ENCODE measurements around the gene PSMG4.

Gene PSMG4

DNA sequence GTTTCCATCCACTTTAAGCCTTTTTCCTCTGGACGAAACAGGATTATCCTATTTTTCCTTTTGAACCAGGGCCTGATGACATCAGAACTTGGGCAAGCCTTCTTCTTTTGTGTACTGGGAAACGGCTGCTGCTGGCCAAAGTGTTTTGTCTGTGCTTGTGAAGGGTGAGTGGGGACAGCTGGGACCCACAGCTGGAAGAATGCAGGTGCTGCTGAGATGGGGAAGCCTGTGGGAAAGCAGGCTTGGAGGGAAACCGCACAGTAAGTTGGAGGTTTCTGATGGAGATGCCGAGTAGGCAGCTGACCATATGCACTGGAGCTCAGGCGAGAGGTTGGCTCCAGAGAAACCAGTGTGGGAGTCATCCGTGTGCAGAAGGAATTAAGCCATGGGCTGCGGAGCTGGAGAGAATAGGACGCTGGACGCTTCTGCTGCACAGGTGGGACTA is 8.5 kb upstream of the PSMG4 start:
- DNase-seq (ENCODE audit: extremely low read depth in 1 of 2, low read depth in 1 of 2) = no peak

DNA sequence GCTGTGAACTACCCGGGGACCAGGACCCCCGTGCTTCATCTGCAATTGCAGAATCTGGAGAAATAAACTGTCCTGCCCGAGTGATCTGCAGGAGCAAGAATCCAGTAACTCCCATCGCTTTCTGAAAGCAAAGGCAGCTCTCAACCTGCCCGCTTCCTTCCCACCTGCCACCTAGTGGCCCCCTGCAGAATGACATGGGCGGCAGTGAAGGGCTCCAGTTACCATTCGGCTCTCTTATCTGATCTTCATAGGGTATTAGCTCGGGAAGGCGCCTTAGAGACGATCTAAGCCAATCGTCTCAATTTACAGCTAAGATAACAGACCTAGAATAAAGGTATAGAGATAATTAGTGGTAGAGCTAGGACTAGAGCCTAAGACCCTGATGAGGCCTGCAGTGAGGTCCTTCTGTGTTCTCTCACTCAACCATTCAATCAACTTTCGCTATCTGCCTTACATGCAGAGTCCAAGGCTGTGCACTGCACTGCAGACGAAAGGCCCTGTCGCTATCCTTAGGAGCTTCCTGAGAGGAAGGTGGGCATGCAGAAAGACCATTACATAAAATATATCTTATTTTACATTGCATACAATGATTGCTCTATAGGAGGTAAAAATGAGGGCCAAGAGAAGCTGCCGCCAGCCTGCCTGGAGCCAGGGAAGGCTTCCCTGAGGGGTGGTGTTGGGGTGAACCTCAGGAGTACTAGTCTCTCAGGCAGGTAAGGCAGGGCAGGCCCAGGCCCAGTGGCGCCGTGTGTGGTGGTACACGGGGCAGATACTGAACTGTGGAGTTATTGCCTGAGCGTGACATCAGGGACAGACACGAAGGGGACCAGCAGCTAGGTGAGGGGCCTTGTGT is 7.1 kb upstream of the PSMG4 start:
- peak; percentile 48 to 69 for DNase-seq (ENCODE audit: extremely low read depth in 1 of 2, low read depth in 1 of 2)

DNA sequence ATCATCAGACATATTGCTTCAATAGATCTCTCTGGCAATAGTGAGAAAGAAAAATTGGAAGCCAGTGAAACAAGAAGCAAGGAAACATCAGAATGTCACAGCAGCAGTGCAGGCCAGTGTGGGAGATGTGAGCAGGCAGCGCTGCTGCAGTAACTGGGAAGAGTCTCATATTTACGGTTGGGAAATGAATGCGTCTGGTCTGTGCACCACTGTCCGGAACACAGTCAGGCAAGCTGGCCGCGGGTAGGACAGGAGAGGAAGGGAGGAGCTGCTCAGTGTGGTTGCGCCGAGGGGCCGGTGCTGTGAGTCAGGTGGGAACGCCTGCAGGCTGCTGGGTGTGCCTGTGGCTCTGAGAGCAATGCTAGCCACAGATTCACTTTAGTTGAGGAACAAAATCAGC is 6.4 kb upstream of the PSMG4 start:
- DNase-seq (ENCODE audit: extremely low read depth in 1 of 2, low read depth in 1 of 2) = no peak

DNA sequence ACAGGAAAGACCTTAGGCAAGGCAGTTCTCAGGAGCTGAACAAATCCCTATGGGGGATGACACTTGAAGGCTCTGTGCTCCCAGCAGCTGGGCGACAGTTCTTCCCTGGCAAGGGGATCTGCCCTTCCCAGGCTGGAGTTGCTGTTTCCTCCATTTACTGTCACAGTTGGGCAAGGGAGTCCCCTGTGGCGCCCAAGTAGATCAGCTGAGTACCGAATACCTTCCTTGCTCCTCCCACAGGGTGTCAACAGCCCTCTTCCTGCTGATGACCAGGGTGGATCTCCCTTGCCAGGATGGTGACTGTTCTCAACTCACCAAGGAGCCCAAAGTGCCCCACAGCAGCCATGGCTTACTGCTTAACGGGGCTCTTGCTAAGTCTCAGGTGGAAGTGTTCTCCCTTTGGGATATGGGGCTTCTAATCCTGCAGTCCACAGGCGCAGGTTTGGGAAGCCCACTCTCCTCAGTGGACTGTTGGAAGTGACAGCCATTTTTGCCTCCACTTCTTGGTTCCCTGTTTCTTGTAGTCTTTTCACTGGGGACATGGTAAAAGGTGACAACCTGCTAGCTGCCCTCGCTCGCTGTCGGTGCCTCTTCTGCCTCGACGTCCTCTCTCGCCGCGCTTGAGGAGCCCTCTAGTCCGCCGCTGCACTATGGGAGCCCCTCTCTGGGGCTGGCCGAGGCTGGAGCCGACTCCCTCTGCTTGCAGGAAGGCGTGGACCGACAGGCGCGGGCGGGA is 5.7 kb upstream of the PSMG4 start:
- DNase-seq (ENCODE audit: extremely low read depth in 1 of 2, low read depth in 1 of 2) = no peak

DNA sequence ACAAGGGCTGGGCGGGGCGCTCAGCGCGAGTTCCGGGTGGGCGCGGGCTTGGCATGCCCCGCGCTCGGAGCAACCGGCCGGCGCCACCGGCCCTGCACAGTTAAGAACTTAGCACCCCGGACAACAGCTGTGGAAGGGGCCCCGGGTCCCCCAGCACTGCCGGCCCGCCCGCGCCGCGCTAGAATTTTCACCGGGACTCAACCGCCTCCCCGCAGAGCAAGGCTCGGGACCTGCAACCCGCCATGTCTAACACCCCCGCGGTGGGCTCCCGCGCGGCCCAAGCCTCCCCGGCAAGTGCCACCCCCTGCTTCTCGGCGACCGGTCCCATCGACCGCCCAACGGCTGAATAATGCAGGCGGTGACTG is 5.2 kb upstream of the PSMG4 start:
- no peak for DNase-seq (ENCODE audit: extremely low read depth in 1 of 2, low read depth in 1 of 2)

DNA sequence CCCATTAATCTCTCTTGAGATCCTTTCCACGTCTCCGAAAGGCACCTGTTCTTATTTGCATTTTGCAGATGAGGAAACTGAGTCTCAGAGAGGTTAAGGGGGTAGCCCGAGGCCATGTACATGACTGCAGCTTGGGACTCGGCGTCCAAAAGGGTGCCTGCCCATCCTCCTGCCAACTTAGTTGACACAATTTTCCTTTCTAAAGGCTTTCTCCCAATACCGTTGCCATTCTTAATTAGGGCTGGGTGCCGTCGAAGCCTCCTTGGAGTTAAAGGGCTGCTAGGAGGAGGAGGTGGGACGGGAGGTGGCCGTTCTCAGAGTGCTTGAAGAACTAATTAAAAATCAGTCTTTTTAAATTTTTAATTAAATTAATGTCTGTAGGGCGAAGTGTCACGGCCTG is 546 bp upstream of the PSMG4 start:
- DNase-seq (ENCODE audit: extremely low read depth in 1 of 2, low read depth in 1 of 2) = no peak

DNA sequence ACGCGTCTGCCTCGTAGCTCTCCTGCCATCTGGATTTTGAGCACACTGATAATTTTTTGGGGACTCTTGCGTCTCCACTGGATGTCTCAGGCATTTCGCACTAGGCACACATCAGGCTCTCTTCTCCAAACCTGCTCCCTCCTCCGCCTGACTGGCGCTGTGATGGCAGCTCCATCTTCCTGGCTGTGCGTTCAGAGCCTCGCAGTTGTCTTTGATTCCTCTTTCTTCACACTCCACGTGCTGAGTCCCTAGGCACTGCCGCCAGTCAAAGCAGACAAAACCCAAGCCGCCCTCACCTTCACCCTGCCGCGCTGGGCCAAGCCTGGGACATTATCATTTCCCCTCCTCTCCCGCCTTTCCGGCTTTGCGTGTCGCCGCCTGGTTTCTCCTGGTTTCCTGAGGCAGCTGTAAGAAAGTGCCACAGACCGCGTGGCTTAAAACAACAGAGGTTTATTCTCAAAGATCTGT is 778 bp downstream of the PSMG4 start:
- DNase-seq (ENCODE audit: extremely low read depth in 1 of 2, low read depth in 1 of 2) = no peak

DNA sequence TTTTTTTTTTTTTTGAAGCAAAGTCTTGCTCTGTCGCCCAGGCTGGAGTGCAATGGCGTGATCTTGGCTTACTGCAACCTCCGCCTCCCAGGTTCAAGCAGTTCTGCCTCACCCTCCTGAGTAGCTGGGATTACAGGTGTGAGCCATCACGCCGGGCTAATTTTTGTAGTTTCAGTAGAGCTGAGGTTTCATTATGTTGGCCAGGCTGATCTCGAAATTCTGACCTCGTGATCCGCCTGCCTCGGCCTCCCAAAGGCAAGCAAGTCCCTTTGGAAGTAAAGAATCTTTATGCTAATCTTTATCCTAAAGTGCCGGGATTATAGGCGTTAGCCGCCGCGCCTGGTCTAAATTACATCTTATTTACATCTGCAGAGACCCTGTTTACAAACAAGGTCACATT is 1.5 kb downstream of the PSMG4 start:
- DNase-seq (ENCODE audit: extremely low read depth in 1 of 2, low read depth in 1 of 2) = no peak

DNA sequence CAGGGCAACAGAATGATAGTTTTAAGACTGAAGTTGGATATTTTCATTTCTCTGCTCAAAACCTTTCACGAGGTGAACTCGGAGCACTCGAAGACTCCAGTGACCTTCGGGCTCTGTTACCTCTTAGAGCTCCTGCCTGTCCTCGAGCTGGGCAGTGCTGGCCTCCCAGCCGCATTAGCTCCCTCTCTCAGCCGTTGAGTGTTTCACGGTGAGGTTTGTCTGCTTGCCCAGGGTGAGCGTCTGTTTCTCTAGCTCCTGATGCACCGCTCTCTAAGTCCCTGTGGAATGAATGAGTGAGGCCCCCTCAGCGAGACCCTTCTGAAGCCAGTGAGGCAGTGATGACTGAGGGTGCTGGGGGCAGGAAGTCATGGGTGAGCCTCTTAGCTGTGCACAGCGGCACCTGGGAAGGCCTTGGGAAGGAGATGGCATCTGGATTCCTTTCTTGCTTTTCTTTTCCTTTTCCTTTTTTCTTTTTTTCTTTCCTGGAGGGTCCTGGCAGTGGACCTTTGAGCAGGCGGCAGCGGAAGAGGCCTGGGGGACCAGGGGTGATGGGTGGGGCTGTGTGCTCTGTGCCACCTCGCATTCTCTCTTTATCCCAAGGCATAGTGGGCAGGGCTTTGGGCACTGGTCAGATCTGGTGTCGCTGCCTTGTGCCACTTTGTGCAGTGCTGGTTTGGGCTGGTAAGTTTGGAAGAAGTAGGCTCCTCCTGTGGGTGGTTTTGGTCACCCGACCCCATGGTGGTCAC is 2.2 kb downstream of the PSMG4 start:
- DNase-seq (ENCODE audit: extremely low read depth in 1 of 2, low read depth in 1 of 2) = no peak

DNA sequence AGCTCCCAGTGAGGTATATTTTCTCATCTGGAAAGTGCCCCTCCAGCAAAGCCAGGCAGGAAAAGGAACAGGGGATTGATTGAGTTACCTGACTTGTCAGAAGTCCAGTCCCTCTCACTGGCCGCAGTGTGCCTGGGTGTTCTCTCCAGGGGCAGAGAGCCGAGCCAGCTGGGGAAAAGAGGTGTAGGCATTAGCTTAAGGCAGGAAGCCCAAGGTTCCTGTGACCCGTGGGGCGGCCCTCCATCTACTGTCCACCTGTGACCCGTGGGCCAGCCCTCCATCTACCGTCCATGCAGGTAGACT is 2.7 kb downstream of the PSMG4 start:
- DNase-seq (ENCODE audit: extremely low read depth in 1 of 2, low read depth in 1 of 2) = no peak

DNA sequence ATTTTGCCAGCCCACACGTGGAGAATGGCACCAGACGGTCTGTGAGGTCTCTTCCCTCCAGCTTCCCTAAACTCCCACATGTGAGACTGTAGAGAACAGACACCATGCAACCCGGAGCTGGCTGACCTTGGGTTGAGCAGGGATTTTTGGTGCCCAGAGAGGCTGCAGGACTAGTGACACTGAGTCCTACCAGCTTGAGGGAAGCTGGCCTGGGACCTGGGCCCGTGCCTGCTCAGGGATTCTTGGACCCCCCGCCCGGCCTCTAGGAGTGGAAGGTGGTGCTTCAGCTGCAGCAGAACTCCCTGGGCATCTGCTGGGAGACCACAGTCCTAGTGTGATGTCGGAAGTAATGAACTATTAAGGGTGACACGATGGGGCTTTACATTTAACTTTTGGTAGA is 3.2 kb downstream of the PSMG4 start:
- no peak for DNase-seq (ENCODE audit: extremely low read depth in 1 of 2, low read depth in 1 of 2)

DNA sequence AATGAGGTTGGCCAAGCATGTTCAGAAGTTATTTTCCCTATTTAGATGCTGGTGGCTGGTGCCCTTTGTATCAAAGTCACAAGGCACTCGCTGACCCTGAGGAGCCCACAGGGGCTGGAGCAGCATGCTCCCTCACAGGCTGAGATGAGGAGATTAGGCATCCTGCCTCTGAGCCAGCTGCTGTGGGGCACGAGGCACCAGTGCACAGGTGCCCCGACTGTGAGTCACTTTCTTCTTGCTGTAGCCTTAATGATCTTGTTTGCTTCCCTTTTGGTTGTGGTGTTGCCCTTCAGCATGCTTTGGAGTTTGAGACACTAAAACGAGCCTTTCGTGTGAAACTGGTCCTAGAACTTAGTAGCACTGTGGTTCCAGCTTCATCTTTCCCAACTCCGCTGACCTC is 4.3 kb downstream of the PSMG4 start:
- no peak for DNase-seq (ENCODE audit: extremely low read depth in 1 of 2, low read depth in 1 of 2)

DNA sequence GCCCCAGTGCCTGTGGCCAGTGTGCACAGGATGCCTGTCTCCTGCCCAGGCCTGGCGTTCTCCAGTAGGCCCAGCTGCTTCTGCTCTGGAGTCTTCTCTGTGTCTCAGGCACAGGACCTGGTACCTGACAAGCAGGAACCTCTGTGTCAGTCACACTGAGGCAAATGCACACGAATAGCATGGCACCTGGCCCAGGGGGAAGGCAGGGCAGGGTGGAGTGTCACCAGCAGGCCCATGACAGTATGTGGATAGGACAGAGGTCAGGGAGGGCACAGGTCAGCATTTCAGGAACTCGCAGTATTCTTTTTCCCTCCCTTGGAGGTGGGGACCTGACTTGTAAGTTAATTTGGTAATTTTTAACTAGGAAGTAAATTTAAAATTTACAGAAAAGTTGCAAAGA is 5.6 kb downstream of the PSMG4 start:
- no peak for DNase-seq (ENCODE audit: extremely low read depth in 1 of 2, low read depth in 1 of 2)

DNA sequence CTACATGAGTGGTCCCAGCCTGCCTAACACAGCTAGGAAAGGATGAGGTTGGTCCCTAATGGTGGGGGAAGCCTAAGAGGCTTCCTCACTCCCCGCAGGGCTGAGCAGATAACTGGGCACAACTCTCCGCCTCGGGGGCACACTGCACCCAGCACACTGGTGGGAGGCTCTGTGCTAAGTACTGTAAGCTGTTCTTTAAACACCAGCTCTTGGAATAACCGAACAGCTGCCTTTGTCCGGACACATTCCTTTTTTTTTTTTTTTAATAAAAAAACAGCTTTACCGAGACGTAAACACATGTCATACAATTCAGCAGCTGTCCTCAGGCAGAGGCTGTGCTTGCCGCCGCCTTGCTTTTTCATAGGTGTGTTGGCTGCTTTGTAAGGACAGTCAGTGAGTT is 6.9 kb downstream of the PSMG4 start:
- DNase-seq (ENCODE audit: extremely low read depth in 1 of 2, low read depth in 1 of 2) = no peak

DNA sequence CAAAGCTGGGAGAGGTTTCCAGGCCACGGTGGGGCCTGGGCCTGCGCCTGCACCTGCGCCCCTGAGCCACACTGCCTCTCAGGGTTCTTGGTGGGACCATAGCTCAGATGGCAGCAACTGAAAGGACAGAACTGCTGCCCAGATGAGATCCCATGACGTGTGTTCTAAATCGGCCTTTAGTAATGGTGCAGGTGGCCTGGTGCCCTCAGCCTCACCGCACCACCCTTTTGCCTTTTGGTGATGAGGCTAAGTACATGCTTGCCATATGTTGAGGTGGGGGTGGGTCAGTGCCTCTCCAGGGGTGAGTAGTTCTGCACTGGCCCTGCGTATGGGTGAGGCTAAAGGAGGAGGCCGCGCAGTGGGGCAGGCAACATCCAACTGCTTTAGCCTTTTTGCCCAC is 7.4 kb downstream of the PSMG4 start:
- no peak for DNase-seq (ENCODE audit: extremely low read depth in 1 of 2, low read depth in 1 of 2)

DNA sequence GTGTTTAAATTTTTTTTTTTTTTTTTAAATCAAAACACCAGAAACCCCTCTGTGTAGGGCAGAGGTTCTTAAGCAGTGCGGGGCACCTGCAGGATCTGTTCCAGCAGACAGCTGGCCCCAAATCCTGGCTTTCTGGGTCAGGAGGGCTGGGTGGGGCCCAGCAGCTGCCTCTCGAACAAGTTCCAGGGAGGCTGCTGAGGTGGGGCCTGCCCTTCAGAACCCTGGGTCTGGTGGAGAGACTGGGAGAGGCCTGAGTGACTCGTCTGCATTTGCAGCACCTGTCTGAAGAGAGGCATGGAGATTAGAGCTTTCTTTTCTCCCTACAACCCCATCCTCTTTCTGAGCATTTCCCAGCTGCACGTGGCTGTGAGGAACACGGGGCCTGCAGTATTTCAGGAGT is 8.4 kb downstream of the PSMG4 start:
- no peak for DNase-seq (ENCODE audit: extremely low read depth in 1 of 2, low read depth in 1 of 2)

DNA sequence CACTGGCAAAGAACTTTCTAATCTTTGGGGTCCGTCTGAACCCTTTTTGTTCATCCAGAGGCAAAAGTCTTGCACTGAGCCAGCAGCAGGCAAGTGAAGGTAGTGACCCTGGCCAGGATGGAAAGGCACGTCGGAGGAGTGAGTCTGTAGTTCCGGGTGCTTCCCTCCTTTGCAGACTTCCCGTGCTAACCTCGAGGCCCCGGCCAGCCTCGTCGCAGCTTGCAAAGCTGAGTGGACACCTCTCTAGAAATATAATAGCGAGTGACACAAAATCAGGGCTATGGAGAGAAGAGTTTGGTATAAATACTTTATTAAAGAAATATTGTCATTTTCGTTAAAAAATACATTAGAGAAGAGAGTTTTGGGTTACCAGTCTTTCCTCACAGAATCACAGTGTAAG is 9.9 kb downstream of the PSMG4 start:
- DNase-seq (ENCODE audit: extremely low read depth in 1 of 2, low read depth in 1 of 2) = no peak

DNA sequence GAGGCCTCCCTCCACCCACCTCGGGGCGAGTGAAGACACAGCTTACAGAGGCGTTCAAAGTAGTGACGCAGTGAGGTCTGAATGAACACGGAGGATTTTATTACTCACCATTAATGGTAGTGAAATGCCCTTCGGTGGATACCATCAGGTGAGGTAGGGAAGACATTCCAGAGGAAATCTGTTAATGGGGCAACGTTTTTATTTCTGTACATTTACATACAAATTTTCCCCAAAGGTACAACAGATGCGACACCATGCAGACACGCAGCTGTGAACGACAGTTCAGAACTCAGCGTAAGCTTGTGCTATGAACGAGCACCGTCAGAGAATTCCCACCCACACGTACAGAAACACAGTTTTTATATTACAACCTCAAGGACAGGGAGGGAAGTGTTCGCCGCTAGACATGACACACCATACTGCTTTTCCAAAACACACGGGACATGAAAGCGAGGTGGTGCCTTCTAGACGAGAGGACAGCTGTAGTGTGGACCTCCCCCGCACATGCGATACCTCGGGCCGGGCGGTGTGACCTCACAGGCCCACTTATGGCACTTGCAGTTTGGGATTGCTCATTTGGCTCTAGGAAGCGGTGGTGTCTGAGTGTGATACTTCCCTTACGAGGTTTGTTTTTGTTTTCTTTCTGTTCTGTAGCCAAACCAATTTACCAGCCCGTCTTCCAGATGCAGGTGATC is 10.7 kb downstream of the PSMG4 start:
- no peak for DNase-seq (ENCODE audit: extremely low read depth in 1 of 2, low read depth in 1 of 2)

DNA sequence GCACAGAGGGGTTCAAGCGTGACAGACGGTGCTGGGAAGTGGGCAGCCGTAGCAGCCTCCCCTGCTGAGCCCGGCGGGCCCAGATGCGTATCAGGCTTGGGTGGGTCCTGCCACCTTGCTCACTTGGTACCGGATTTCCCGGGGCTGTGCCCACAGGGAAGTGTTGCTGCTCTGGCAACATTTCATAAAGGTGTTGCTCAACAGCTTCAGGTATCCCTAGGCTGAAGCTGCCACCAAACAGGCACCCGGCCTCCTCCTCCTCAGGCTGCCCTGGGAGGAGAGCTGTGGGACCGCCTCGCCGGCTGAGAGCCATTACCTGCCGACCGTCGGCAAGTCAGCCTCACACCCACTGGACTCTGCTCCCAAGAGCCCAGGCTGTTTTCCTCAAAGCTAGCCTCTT is 11.5 kb downstream of the PSMG4 start:
- DNase-seq (ENCODE audit: extremely low read depth in 1 of 2, low read depth in 1 of 2) = no peak

DNA sequence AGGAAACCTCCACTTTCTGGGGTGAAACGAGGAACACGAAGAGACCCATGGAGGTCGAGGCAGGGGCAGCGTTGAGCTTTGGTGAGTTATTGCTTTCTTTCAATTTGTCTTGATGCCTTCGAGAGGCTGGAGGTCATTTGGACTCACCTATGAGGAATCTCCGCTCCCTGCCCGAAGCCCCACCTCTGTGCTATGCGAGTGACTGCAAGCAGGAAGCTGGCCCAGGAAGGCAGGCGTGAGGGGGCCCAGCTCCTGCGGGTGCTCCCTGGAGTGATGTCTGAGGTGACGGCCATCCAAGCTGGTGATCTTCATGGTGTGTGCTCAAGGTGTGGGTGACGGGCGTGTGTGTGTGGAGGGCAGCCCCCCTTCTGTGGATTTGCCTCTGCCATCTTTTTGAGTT is 13.0 kb downstream of the PSMG4 start:
- DNase-seq (ENCODE audit: extremely low read depth in 1 of 2, low read depth in 1 of 2) = no peak

DNA sequence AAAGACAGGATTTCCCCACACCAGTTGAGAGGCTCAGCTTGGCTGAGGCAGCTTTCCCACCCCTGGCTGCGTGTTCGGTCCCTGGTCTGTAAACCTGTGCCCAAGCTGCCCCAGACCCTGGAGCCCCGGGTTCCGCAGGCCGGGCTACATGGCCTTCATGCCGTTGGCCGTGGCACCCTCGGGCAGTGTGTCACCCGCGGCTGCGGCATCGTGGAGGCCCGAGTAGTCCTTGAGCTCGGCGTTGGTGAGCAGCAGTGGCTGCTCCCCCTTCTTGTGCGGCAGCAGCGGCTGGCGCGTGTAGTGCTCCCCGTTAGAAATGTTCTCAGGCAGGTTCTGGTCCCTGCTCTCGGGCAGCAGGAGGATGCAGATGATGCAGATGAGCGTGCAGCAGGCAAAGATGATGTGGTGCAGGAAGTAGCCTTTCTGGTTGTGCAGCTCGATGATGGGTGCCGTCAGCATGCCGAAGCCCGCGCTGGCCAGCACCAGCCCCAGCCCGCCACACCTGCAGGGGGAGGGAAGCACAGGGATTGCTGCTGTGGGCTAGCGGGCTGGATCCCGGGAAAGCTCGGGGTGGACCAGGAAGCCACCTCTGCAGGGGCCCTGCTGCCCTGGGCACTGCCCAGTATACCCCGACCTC is 14.3 kb downstream of the PSMG4 start:
- DNase-seq (ENCODE audit: extremely low read depth in 1 of 2, low read depth in 1 of 2) = no peak
